Measurements from ENCODE around the gene NME7.

- TF ChIP-seq CTCF (IDR thresholded peaks at IDR 0.05) (no peak), POLR2A (IDR thresholded peaks at IDR 0.05) (no peak)
Measured at GRCh38 chr1:169110689-169111447, 256.7 kb downstream of the NME7 start.
